Mesothelial cell of epicardium (in vitro differentiated cells): ENCODE data around the gene GANAB. TPM values are rescaled to one million over a fixed set of nuclear protein-coding genes. Genes with fewer than 3 reads are reported as not detected.
"Not testable (repeated sequence)": the region's sequence is repeated elsewhere in the genome, so short reads cannot be mapped to it uniquely, and the experiment has no call there.

ENCODE experiments used
- DNase-seq, 2 experiments: peaks; one replicate each; pipeline ENCODE4 v3.0.0; 2021; ENCODE audit warnings: low spot score in 2 of 2; ENCODE audit not compliant: unreplicated experiment in 2 of 2
- H3K27ac Mint-ChIP-seq: 2 replicates; pipeline ENCODE4 v1.8.0; 2021; ENCODE audit warnings: mixed read lengths
- H3K27me3 Mint-ChIP-seq: 2 replicates; pipeline ENCODE4 v1.8.0; 2021; ENCODE audit warnings: low read depth, mixed read lengths
- H3K36me3 Mint-ChIP-seq: 2 replicates; pipeline ENCODE4 v1.8.0; 2021; ENCODE audit warnings: mixed read lengths
- H3K4me1 Mint-ChIP-seq: 2 replicates; pipeline ENCODE4 v1.8.0; 2021; ENCODE audit warnings: mixed read lengths
- H3K4me3 Mint-ChIP-seq: 2 replicates; pipeline ENCODE4 v1.8.0; 2021; ENCODE audit warnings: mild to moderate bottlenecking, moderate library complexity, mixed read lengths
- H3K9me3 Mint-ChIP-seq: 2 replicates; pipeline ENCODE4 v1.8.0; 2021; ENCODE audit warnings: mixed read lengths
- CTCF ChIP-seq: fragments of 200-600 bp; sonication (generic); IDR thresholded peaks from one replicate; pipeline ENCODE4 v1.5.0; 2021; ENCODE audit warnings: antibody characterized with exemption; ENCODE audit not compliant: unreplicated experiment
- total RNA-seq: library from RNA; stranded (reverse); gene quantifications from 3 replicates; pipeline ENCODE4 v1.2.1, GENCODE V29; 2021

GANAB gene
- total RNA-seq, 1 donor from 2014 or later, result 324 TPM

DNA sequence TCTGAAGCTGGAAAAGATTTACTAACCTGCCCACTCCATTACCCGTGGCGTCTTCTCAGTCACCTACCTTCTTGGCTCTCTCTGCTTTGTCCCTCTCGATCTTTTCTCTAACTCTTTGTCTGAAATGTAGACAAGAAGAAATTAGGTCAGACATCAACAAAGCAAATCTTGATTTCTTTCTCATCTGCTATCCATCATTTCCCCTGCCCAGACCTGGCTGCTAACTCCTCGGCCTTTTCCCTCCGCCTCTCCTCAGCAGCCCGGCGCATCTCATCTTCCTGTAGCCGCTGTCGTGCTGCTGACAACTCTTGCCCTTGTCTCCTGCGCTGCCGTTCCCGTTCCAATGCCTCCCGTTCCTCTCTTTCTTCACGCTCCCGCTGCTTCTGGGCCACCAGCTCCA, 31.3 kb upstream of the GANAB start:
- DNase-seq, result no peak
- H3K27me3 Mint-ChIP-seq, result no peaks in the 10 kb centered on the region
- no peak for TF ChIP-seq CTCF
- H3K36me3 Mint-ChIP-seq, result peaks cover 15% of the 10 kb centered on the region
- no peaks in the 10 kb centered on the region for H3K9me3 Mint-ChIP-seq
- H3K4me3 Mint-ChIP-seq, result peak overlapping the region; percentile 91
- peaks cover 26% of the 10 kb centered on the region for H3K4me1 Mint-ChIP-seq
- H3K27ac Mint-ChIP-seq, result peak overlapping the region; percentile 98

- H3K4me1 Mint-ChIP-seq, result peaks cover 27% of the 10 kb centered on the region
- TF ChIP-seq CTCF, result no peak
- H3K27me3 Mint-ChIP-seq, result no peaks in the 10 kb centered on the region
- no peak for DNase-seq
- no peaks in the 10 kb centered on the region for H3K9me3 Mint-ChIP-seq
- H3K27ac Mint-ChIP-seq, result no peak overlapping the region
- H3K36me3 Mint-ChIP-seq, result peaks cover 15% of the 10 kb centered on the region
- H3K4me3 Mint-ChIP-seq, result peak overlapping the region; percentile 91
These were observed 30.7 kb upstream of the GANAB start for GRCh38 chr11:62677156-62677555.

- H3K36me3 Mint-ChIP-seq, result peaks cover 15% of the 10 kb centered on the region
- no peak for DNase-seq
- H3K27me3 Mint-ChIP-seq, result no peaks in the 10 kb centered on the region
- TF ChIP-seq CTCF, result no peak
- H3K4me3 Mint-ChIP-seq, result peak overlapping the region; percentile 91
- no peaks in the 10 kb centered on the region for H3K9me3 Mint-ChIP-seq
- no peak overlapping the region for H3K27ac Mint-ChIP-seq
- H3K4me1 Mint-ChIP-seq, result peaks cover 28% of the 10 kb centered on the region
These were observed 30.3 kb upstream of the GANAB start for GRCh38 chr11:62676698-62677097.

GRCh38 chr11:62675415-62675814, 29.0 kb upstream of the GANAB start:
- H3K4me3 Mint-ChIP-seq, H3K27ac Mint-ChIP-seq, DNase-seq, H3K27me3 Mint-ChIP-seq, H3K9me3 Mint-ChIP-seq: not testable (repeated sequence)
- Mint-ChIP-seq H3K36me3 (peaks cover 15% of the 10 kb centered on the region), H3K4me1 (peaks cover 33% of the 10 kb centered on the region)

DNA sequence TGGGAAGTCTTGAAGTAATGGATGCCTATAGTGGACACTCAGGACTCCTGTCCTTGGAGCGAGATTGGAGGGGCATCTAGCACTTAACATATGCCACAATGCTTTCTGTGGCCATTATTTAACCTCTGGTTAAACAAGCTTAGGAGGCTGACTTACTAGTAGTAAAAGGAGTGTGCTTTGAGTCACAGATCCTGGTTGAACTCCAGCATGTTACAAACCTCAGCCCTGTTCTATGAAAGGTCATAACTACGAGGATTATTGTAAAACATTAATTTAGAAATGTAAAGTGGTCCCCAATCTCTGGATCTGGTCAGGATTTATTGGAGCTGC, 26.7 kb upstream of the GANAB start:
- H3K4me1 Mint-ChIP-seq, result peaks cover 24% of the 10 kb centered on the region
- no peaks in the 10 kb centered on the region for H3K27me3 Mint-ChIP-seq
- H3K9me3 Mint-ChIP-seq, result no peaks in the 10 kb centered on the region
- peaks cover 18% of the 10 kb centered on the region for H3K36me3 Mint-ChIP-seq
- H3K4me3 Mint-ChIP-seq, result peak overlapping the region; percentile 100
- H3K27ac Mint-ChIP-seq, result peak overlapping the region; percentile 47
- no peak for TF ChIP-seq CTCF
- DNase-seq, result no peak

DNA sequence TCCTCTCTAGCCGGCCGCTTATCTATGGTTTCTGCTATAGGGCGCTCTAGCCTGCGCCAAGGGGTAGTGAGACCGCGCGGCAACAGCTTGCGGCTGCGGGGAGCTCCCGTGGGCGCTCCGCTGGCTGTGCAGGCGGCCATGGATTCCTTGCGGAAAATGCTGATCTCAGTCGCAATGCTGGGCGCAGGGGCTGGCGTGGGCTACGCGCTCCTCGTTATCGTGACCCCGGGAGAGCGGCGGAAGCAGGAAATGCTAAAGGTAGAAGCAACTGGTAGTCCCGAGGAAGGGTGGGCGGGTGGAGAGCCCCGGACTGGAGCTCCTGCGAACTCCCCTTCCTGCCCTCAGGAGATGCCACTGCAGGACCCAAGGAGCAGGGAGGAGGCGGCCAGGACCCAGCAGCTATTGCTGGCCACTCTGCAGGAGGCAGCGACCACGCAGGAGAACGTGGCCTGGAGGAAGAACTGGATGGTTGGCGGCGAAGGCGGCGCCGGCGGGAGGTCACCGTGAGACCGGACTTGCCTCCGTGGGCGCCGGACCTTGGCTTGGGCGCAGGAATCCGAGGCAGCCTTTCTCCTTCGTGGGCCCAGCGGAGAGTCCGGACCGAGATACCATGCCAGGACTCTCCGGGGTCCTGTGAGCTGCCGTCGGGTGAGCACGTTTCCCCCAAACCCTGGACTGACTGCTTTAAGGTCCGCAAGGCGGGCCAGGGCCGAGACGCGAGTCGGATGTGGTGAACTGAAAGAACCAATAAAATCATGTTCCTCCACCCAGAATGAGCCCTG, 25.4 kb upstream of the GANAB start, which contains the start of the genes LBHD1 and UQCC3:
LBHD1 (minus strand) TSS at position 660 of the 782 bp plus-strand sequence. CDS start 2,236 bp downstream, outside the sequence.
UQCC3 (plus strand) TSS at position 66 of the 782 bp plus-strand sequence; CDS start at position 139, 73 bp downstream.
- peak; percentile 57 to 79 for DNase-seq
- peaks cover 10% of the 10 kb centered on the region for H3K36me3 Mint-ChIP-seq
- no peak for TF ChIP-seq CTCF
- H3K27ac Mint-ChIP-seq, result peak within 1 kb of the TSS; percentile 99
- H3K4me3 Mint-ChIP-seq, result peak within 1 kb of the TSS; percentile 100
- peaks cover 23% of the 10 kb centered on the region for H3K4me1 Mint-ChIP-seq
- H3K9me3 Mint-ChIP-seq, result no peaks in the 10 kb centered on the region
- no peaks in the 10 kb centered on the region for H3K27me3 Mint-ChIP-seq
